ENCODE results near the gene TMEM141. TPM values are rescaled to one million over a fixed set of nuclear protein-coding genes. Genes with fewer than 3 reads are reported as not detected.

Gene TMEM141
- total and polyA plus RNA-seq, 2 of the 8 experiments (the other 6 are each of a cell fraction or from before 2014, with no cell fraction given), result 51.1 to 137 TPM

- Histone ChIP-seq H3K4me1 (replicated peaks in 1 of 4; ENCODE audit: control insufficient read depth in 3 of 4, insufficient read depth in 4 of 4, low read length in 3 of 4) (peaks cover 0 to 10% (median 5%) of the 10 kb centered on the region in 4 experiments; a peak in 4 of 7 replicates), H4K91ac (replicated peaks; ENCODE audit: insufficient read length, low read length) (no peak overlapping the region), H3K79me1 (ENCODE audit: low read depth, low read length) (peaks cover 12% of the 10 kb centered on the region), H3K4ac (replicated peaks; ENCODE audit: insufficient read length, low read depth, low read length) (no peak overlapping the region), H3K79me2 (ENCODE audit: control insufficient read depth in 1 of 2, insufficient read depth in 2 of 2, low read length in 2 of 2) (peaks cover 0 to 4% of the 10 kb centered on the region in 2 experiments; a peak in 1 of 4 replicates), H2BK20ac (ENCODE audit: low read length) (no peak overlapping the region), H2BK120ac (replicated peaks; ENCODE audit: low read depth, low read length) (no peak overlapping the region), H2BK15ac (ENCODE audit: low read length) (no peak overlapping the region), H3K23ac (ENCODE audit: insufficient read length) (no peak overlapping the region), H4K20me1 (replicated peaks in 1 of 2; ENCODE audit: control insufficient read depth in 1 of 2, insufficient read depth in 2 of 2, low read length in 2 of 2) (peaks cover 16 to 41% of the 10 kb centered on the region in 2 experiments), H3K4me3 (ENCODE audit: extremely low read depth in 1 of 4, insufficient read depth in 2 of 4, low read depth in 3 of 4, low read length in 4 of 4) (no peak overlapping the region), H3K27me3 (replicated peaks in 1 of 4; ENCODE audit: control insufficient read depth in 3 of 4, extremely low read depth in 1 of 4, insufficient read depth in 3 of 4, low read length in 3 of 4) (no peaks in the 10 kb centered on the region), H3K56ac (replicated peaks; ENCODE audit: insufficient read length, low read depth, low read length) (no peak overlapping the region), H2AFZ (ENCODE audit: low read length) (no peak overlapping the region), H3K27ac (ENCODE audit: low read depth, low read length) (no peak overlapping the region), H3K18ac (ENCODE audit: extremely low read depth, low read length) (no peak overlapping the region), H4K8ac (ENCODE audit: extremely low read depth, insufficient read depth, low read length) (no peak overlapping the region; the same call in 1 of the 2 replicates), H3K14ac (ENCODE audit: insufficient read length) (no peak overlapping the region), H3K9me3 (ENCODE audit: insufficient read depth in 2 of 2, low read depth in 1 of 2, low read length in 1 of 2) (no peaks in the 10 kb centered on the region), H2AK5ac (ENCODE audit: low read depth, low read length) (no peak overlapping the region), H2BK5ac (ENCODE audit: low read depth, low read length) (no peak overlapping the region), H2BK12ac (ENCODE audit: low read depth, low read length) (no peak overlapping the region), H4K5ac (ENCODE audit: insufficient read length, low read depth, low read length) (no peak overlapping the region), H3K4me2 (ENCODE audit: insufficient read depth in 1 of 2, low read depth in 2 of 2, low read length in 2 of 2) (no peak overlapping the region), H3K9ac (replicated peaks in 1 of 4; ENCODE audit: extremely low read depth in 1 of 4, low read depth in 3 of 4, low read length in 3 of 4) (no peak overlapping the region), H3K36me3 (ENCODE audit: control insufficient read depth in 2 of 4, insufficient read depth in 4 of 4, low read length in 3 of 4) (peaks cover 16 to 48% (median 36%) of the 10 kb centered on the region in 4 experiments), H3K23me2 (ENCODE audit: low read depth, low read length) (peaks cover 2% of the 10 kb centered on the region; the same call in 1 of the 2 replicates)
- DNase-seq (ENCODE audit: low read depth in 1 of 2, low spot score in 2 of 2), result no peak
- 94% methylated on average over 15 of the region's 17 CpGs; no CpG with 5 or more reads in 1 of the 2 experiments for WGBS, 2 experiments (ENCODE audit: extremely low coverage in 1 of 2, insufficient coverage in 1 of 2, insufficient read length in 1 of 2, insufficient replicate concordance in 2 of 2, low coverage in 1 of 2, low lambda C conversion rate in 2 of 2, missing lambda C conversion rate in 1 of 2)
- POLR2A ChIA-PET (ENCODE audit: partially characterized antibody), result interaction anchor here (0.8 to 1.5 kb wide), 4 partner anchors 9 to 17 kb away, joined by 3 to 5 read pairs (median 3); no protein-coding TSS in a partner anchor
- FAIRE-seq, result no peak
- no peak for TF ChIP-seq GTF2F1 (IDR thresholded peaks at IDR 0.05; ENCODE audit: borderline replicate concordance, low read depth, low read length)
- TF ChIP-seq POU5F1 (IDR thresholded peaks at IDR 0.05; ENCODE audit: low read depth, low read length), result no peak
- TF ChIP-seq ATF2 (IDR thresholded peaks at IDR 0.05; ENCODE audit: low read length), result no peak
- TF ChIP-seq CHD1 (IDR thresholded peaks at IDR 0.05; ENCODE audit: low read depth, low read length), result no peak
- TF ChIP-seq RBBP5 (IDR thresholded peaks at IDR 0.05; ENCODE audit: borderline replicate concordance, low read depth, low read length), result no peak
- TF ChIP-seq SP2 (IDR thresholded peaks at IDR 0.05; ENCODE audit: low read length), result no peak
- TF ChIP-seq CHD2 (IDR thresholded peaks at IDR 0.05; ENCODE audit: low read length), result no peak
- TF ChIP-seq SRF (IDR thresholded peaks at IDR 0.05; ENCODE audit: low read depth, low read length), result no peak
- no peak for TF ChIP-seq TCF12 (IDR thresholded peaks at IDR 0.05; ENCODE audit: low read depth, low read length)
- TF ChIP-seq TBP (IDR thresholded peaks at IDR 0.05; ENCODE audit: low read depth, low read length), result no peak
- TF ChIP-seq RAD21 (IDR thresholded peaks at IDR 0.05 in 1 of 2, conservative IDR thresholded peaks at IDR 0.05 in 1 of 2; ENCODE audit: low read depth in 2 of 2, low read length in 2 of 2), result no peak
- TF ChIP-seq CBX8 (IDR thresholded peaks at IDR 0.05; ENCODE audit: borderline replicate concordance, low read depth, low read length), result no peak
- CTCF ChIA-PET (ENCODE audit: partially characterized antibody), result interaction anchor here (0.8 to 17.4 kb wide), 4 partner anchors 9 to 34 kb away, joined by 3 to 131 read pairs (median 4); partner anchors contain the start of gene AJM1
Measured at GRCh38 chr9:136826188-136826541, 35.0 kb downstream of the TMEM141 start.

All from H1 (cell line).